ENCODE results near the gene GPRC5B.

The GPRC5B gene

GRCh38 chr16:19872179-19872863 is 12.3 kb downstream of the GPRC5B start:
- TF ChIP-seq, protein P1, sequence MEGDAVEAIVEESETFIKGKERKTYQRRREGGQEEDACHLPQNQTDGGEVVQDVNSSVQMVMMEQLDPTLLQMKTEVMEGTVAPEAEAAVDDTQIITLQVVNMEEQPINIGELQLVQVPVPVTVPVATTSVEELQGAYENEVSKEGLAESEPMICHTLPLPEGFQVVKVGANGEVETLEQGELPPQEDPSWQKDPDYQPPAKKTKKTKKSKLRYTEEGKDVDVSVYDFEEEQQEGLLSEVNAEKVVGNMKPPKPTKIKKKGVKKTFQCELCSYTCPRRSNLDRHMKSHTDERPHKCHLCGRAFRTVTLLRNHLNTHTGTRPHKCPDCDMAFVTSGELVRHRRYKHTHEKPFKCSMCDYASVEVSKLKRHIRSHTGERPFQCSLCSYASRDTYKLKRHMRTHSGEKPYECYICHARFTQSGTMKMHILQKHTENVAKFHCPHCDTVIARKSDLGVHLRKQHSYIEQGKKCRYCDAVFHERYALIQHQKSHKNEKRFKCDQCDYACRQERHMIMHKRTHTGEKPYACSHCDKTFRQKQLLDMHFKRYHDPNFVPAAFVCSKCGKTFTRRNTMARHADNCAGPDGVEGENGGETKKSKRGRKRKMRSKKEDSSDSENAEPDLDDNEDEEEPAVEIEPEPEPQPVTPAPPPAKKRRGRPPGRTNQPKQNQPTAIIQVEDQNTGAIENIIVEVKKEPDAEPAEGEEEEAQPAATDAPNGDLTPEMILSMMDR (IDR thresholded peaks at IDR 0.05; ENCODE audit: low read depth, low read length, missing control alignments): no peak
- no peak for DNase-seq
- peaks cover 8% of the 10 kb centered on the region for H3K36me3 ChIP-seq (replicated peaks)
- no peak overlapping the region for H3K27ac ChIP-seq
- no peaks in the 10 kb centered on the region for H3K27me3 ChIP-seq (replicated peaks)
- H3K4me3 ChIP-seq (ENCODE audit: low read depth, low read length): no peak overlapping the region
- in situ Hi-C loops (cut with HindIII; ENCODE audit: low pct_ligation_motif_present, low sequenced_read_pairs): no loop called here

GRCh38 chr16:19871721-19872120 is 12.9 kb downstream of the GPRC5B start:
- peaks cover 8% of the 10 kb centered on the region for H3K36me3 ChIP-seq (replicated peaks)
- H3K27ac ChIP-seq: no peak overlapping the region
- no peak overlapping the region for H3K4me3 ChIP-seq (ENCODE audit: low read depth, low read length)
- no peaks in the 10 kb centered on the region for H3K27me3 ChIP-seq (replicated peaks)
- DNase-seq: no peak
- in situ Hi-C loops (cut with HindIII; ENCODE audit: low pct_ligation_motif_present, low sequenced_read_pairs): no loop called here
- TF ChIP-seq, protein P1 (IDR thresholded peaks at IDR 0.05; ENCODE audit: low read depth, low read length, missing control alignments): no peak

DNA sequence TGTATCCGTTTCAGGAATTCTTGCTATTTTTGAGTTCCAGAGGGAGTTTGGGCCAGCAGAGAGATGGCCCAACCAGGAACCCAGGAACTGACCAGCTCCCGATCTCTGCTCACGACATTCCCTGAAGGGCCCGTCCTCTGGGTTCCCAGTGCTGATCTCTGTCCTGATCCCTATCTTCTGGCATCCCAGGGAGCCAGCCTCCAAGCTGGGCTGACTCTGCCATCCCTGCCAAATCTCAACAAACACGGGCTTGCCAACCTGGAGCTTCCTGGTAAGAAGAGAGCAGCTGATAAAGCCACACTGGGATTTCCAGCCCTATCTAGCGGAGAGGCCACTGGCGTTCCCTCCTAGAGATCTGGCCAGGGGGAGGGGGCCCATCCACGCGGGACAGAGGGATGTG is 16.2 kb downstream of the GPRC5B start:
- in situ Hi-C loops (cut with HindIII; ENCODE audit: low pct_ligation_motif_present, low sequenced_read_pairs): no loop called here
- no peak overlapping the region for H3K27ac ChIP-seq
- no peak overlapping the region for H3K4me3 ChIP-seq (ENCODE audit: low read depth, low read length)
- peaks cover 8% of the 10 kb centered on the region for H3K36me3 ChIP-seq (replicated peaks)
- TF ChIP-seq, protein P1 (IDR thresholded peaks at IDR 0.05; ENCODE audit: low read depth, low read length, missing control alignments): no peak
- no peaks in the 10 kb centered on the region for H3K27me3 ChIP-seq (replicated peaks)
- DNase-seq: no peak

DNA sequence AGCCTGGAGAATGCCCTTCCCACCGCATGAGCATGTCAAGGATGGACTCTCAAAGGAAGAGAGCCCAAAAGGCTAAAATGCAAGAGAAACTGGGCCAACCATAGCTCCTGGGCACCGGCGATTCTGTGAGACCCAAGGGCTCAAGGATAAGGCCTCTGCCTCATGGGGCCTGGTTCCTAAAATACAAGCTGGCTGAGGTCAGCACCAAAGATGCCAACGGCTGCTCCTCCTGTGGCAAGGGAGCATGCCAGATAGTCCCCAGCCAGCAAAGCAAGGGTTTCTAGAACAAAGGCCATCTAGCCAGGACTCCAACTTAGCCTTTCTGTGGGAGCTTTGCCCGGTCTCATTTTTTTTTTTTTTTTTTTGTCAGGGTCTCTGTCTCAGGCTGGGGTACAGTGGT is 20.1 kb downstream of the GPRC5B start:
- no peak overlapping the region for H3K27ac ChIP-seq
- TF ChIP-seq, protein P1 (IDR thresholded peaks at IDR 0.05; ENCODE audit: low read depth, low read length, missing control alignments): no peak
- no peak for DNase-seq
- H3K36me3 ChIP-seq (replicated peaks): no peaks in the 10 kb centered on the region
- no peaks in the 10 kb centered on the region for H3K27me3 ChIP-seq (replicated peaks)
- no peak overlapping the region for H3K4me3 ChIP-seq (ENCODE audit: low read depth, low read length)
- in situ Hi-C loops (cut with HindIII; ENCODE audit: low pct_ligation_motif_present, low sequenced_read_pairs): no loop called here

DNA sequence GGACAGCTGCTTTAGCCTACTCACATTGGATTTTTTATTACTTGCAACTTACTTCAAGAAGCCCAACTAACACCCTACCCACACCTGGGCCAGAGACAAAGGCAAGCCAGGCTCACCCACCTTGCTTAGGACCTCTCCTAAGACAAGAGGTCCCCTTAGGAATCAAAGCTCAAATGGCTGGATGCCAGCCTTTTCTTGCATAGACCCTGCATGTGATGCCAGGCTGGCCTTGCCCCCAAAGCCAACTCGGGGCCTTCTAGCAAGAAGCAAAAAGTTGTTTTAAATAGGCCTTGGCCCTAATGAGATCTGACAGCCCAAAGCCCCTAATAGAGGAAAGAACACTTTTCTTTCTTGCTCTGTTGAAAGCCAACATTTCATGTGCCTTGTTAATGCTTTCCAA is 20.7 kb downstream of the GPRC5B start:
- Histone ChIP-seq H3K4me3 (ENCODE audit: low read depth, low read length) (no peak overlapping the region), H3K27me3 (replicated peaks) (no peaks in the 10 kb centered on the region), H3K36me3 (replicated peaks) (peaks cover 2% of the 10 kb centered on the region), H3K27ac (no peak overlapping the region)
- in situ Hi-C loops (cut with HindIII; ENCODE audit: low pct_ligation_motif_present, low sequenced_read_pairs): no loop called here
- TF ChIP-seq, protein P1 (IDR thresholded peaks at IDR 0.05; ENCODE audit: low read depth, low read length, missing control alignments): no peak
- DNase-seq: no peak

DNA sequence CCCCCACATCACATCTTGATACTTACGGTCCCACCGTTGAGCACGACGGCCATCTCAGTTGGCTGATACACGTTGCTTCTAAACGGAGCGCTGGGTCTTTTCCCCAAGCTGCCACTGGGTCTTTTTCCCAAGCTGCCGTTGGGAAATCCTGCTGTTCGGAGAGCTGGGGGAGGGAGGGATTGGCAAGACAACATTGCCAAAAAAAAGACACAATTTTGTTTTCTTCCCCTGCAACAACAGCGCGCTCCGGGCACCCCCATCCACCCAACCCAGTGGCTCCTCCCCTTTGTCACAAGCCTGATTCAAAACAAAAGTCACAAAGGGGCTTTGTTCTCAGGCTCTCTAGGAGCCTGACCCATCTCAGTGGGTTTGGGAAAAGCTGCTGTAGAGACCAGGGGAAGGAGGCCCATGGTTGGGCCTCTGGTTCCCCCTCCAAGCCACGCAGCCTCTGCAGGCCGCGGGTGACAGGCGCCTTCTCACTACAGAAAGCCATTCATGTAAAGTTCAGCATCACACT is 22.8 kb downstream of the GPRC5B start:
- H3K27me3 ChIP-seq (replicated peaks): no peaks in the 10 kb centered on the region
- peaks cover 4% of the 10 kb centered on the region for H3K36me3 ChIP-seq (replicated peaks)
- TF ChIP-seq, protein P1 (IDR thresholded peaks at IDR 0.05; ENCODE audit: low read depth, low read length, missing control alignments): no peak
- in situ Hi-C loops (cut with HindIII; ENCODE audit: low pct_ligation_motif_present, low sequenced_read_pairs): no loop called here
- H3K4me3 ChIP-seq (ENCODE audit: low read depth, low read length): no peak overlapping the region
- no peak for DNase-seq
- no peak overlapping the region for H3K27ac ChIP-seq
